Stimulated activated CD4-positive, alpha-beta T cell treated with anti-CD3 and anti-CD28 coated beads, Interleukin-12 subunit alpha, Interleukin-12 subunit beta, amount 100 ng/mL, for 24 hours (primary cell): ENCODE measurements around the gene CDH1.
"Not testable (repeated sequence)": the region's sequence is repeated elsewhere in the genome, so short reads cannot be mapped to it uniquely, and the experiment has no call there.

Experiments
- DNase-seq, 2 experiments: peaks; one replicate each; pipeline ENCODE4 v3.0.0-alpha.2; 2020; ENCODE audit warnings: low read depth in 2 of 2

CDH1 gene

DNA sequence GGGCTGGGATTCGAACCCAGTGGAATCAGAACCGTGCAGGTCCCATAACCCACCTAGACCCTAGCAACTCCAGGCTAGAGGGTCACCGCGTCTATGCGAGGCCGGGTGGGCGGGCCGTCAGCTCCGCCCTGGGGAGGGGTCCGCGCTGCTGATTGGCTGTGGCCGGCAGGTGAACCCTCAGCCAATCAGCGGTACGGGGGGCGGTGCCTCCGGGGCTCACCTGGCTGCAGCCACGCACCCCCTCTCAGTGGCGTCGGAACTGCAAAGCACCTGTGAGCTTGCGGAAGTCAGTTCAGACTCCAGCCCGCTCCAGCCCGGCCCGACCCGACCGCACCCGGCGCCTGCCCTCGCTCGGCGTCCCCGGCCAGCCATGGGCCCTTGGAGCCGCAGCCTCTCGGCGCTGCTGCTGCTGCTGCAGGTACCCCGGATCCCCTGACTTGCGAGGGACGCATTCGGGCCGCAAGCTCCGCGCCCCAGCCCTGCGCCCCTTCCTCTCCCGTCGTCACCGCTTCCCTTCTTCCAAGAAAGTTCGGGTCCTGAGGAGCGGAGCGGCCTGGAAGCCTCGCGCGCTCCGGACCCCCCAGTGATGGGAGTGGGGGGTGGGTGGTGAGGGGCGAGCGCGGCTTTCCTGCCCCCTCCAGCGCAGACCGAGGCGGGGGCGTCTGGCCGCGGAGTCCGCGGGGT is at the start of gene CDH1:
CDH1 (plus strand) TSS at position 247 of the 684 bp plus-strand sequence; CDS start at position 371, 124 bp downstream.
- no peak for DNase-seq

DNA sequence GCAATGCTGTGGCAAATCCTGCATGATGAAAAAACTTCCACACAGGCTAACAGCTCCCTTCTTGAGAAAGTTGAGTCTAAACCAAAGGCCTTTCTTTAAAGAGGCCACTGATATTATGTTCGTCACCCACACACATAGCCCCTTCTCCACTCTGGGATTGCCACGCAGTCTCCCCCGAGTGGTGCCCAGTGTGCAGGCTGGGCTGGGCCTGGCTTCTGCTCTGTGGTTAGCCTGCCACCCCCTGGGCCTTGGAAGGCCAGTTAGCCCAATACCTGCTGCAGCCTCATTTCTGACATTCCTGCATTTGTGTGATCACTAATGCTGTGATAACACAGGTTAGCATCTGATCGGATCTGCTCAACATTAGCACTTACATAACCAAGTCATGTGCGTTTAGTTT is 47.2 kb upstream of the CDH1 start:
- DNase-seq = no peak

DNA sequence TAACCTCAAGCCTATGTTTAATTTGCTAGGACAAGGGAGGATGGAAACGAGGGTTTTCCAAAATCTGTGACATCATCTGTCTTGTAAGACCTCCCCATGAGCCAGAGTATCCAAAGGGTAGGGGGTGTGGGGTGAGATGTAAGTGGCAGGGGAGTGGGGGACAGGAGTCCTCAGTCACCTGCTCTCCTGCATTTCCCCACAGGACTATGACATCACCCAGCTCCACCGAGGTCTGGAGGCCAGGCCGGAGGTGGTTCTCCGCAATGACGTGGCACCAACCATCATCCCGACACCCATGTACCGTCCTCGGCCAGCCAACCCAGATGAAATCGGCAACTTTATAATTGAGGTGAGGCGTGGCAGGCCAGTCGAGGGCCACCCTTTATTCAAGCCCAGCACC is 41.5 kb upstream of the CDH1 start:
- no peak for DNase-seq

DNA sequence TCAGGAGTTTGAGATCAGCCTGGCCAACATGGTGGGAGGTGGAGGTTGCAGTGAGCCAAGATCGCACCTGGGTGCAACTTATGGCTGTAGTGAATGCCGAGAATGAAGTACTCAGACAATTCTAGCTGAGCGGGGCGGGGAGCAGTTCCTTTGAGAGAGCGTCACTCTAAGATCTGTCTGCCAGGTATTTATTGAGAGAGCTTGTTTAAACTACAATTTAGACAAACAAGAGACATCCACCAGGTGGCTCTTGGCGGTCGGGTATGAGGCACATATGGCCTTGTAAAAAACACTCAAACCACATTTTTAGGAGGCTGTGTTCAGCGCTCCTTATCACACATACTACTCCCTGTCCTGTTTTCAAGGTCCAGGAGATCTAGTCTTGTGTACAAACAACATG is 40.6 kb upstream of the CDH1 start:
- no peak for DNase-seq

DNA sequence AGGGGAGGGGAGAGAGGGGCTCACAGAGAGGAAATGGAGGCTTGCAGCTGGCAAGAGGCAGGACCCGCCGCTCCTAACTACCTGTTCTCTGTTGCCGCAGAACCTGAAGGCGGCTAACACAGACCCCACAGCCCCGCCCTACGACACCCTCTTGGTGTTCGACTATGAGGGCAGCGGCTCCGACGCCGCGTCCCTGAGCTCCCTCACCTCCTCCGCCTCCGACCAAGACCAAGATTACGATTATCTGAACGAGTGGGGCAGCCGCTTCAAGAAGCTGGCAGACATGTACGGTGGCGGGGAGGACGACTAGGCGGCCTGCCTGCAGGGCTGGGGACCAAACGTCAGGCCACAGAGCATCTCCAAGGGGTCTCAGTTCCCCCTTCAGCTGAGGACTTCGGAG is 39.0 kb upstream of the CDH1 start:
- no peak for DNase-seq

DNA sequence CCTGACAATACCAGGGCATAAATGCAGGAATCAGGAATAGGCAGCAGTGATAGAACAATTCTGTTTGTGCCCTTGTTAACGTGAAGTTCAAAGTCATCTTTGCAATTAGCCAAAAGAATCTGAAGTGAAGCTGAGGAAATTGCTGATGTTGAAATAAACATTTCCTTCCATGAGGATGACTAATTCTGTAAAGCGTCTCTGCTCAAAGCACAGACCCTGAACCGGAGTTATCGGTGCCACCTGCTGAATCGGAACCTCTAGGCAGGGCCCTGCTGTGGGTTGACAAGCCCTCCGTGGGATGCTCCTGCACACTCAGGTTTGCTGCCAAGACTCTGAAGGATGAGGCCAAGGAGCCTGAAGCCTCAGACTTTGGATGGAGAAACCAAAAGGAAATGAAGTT is 37.0 kb upstream of the CDH1 start:
- no peak for DNase-seq

DNA sequence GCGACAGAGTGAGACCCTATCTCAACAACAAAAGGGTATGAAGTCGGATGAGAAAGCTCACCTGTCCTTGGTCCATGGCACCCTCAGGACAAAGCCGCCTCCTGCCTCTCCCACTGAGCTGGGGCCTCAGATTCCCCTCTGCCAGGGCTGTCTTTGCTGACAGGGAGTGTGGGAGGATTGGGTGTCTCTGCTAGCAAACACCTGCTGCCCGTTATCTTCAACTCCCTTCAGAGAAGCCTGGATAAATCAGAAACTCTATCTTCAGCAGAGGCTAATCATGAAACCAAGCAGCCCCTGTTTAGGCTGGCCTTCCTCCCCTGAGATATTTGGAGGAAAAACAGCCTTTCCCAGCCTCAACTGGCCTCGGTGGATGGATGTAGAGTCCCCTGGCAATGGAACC is 36.3 kb upstream of the CDH1 start:
- no peak for DNase-seq

DNA sequence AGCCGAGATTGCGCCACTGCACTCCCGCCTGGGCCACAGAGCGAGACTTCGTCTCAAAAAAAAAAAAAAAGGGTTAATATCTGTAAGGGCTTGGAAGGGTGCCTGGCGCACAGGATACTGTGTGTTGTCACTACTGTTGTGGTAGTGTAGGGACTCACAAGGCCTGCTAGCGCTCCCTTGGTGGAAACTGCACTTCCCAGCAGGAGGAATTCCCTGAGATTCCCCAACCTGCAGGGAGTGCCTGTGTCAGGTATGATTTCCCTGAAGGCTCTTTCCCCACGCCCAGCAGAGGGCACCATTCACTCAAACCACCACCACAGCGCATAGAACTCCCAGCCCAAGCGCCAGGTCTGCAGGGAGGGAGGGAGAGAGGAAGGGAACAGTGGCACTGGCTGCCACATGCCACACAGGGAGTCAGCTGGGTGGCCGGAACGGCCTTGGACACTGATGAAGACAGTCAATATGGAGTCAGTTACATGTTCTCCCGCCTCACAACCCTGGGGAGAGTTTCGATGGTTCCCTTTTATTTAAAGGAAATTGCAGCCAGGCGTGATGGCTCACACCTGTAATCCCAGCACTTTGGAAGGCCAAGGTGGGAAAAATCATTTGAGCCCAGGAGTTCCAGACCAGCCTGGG is 32.7 kb upstream of the CDH1 start:
- DNase-seq = peak; percentile 47 to 67

DNA sequence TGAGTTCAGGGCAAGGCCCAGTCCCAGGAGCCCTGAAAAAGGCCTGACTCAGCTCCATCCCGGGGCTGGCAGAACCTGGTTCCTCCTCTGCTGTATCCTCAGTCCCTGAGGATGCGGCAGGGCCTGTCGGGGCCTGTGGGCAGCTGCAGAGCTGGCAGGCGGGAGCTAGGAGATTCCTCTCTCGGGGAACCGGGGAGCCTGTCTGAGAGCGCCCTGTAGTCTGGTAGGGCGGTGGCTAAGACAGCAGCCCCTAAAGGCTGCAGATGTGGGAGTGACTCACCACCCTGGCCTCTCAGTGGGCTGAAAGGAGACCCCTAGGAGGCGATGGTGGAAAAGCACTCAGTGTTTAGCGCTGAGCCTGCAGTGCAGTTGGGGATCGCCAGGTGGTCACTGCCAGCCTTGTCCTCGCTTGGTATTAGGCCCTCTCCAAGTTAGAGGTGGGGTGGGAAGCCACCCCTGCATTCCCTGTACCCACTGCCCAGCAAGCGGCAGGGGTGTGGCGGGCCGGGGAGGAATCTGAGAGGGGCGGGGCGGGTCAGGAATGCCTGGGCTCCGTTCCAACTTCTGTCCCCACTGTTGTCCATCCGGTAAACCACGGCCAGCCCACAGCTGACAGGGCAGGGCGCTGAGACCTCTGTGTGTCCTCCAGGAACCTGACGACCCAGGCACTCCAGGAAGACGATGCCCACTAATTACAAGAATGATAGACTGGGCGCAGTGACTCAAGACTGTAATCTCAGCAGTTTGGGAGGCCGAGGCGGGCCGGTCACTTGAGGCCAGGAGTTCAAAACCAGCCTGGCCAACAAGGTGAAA is 29.5 kb upstream of the CDH1 start:
- no peak for DNase-seq

DNA sequence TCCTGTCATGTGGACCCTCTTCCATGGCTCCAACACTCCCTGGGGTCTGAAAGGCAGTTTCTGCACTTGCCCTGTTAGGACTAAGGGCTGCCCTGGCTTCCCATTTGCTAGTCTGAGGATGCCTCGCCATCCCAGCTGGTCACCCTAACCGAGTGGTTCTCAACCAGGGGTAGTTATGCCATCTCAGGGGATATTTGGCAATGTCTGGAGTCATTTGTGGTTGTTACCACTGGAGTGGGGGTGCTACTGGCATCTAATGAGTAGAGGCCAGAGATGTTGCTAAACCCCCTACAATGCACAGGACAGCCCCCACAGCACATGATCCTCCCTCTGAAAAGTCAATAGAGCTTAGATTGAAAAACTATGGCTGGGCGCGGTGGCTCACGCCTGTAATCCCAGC is 26.9 kb upstream of the CDH1 start:
- DNase-seq = no peak

DNA sequence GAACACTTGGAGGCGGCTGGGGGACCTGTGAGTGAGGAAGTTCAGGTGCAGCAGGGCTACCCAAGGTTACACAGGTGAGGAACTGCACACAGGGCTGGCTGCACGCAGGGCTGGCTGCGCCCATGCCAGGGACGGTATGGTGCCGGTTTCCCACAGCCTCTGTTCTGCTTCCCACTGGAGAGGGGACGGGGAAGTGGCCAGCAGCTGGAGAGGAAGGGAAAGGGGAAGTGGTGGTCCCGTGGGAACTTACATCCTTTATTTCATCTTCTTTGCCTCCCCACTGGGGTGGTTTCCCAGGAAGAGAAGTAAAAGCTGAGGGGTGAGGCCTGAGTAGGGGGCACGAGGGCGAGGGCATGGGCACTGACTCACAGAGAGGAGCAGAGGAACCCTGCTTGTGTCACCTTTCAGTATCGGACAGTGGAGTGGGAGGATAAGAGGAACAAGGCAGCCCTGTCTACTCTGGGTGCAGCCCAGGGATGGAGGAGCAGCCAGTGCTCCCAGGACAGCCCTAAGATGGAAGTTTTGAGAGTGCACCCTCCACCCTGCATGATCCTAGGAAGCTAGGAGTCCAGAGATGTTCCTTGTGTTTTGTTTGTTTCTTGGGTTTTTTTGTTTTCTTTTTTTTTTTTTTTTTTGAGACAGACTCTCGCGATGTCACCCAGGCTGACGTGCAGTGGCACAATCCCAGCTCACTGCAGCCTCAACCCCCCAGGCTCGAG is 25.5 kb upstream of the CDH1 start:
- DNase-seq = no peak

DNA sequence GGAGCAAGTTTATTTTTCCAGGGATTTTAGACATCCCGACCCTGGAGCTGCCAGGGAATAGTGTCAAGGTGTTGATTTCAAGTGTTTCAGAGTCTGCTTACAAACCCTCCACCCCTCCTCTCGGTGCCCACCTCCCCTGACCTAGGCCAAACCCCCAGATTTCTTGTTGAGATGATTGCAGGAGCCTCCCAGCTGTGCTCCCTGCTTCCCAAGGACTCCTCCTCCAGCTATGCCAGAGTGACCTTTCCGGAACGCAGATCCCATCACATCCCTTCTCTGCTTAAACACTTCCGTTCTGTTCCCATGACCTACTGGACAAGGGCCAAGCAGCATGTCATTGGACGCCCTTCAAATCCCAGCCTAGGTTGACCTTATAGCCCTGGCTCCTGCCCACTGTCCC is 23.7 kb upstream of the CDH1 start:
- no peak for DNase-seq

DNA sequence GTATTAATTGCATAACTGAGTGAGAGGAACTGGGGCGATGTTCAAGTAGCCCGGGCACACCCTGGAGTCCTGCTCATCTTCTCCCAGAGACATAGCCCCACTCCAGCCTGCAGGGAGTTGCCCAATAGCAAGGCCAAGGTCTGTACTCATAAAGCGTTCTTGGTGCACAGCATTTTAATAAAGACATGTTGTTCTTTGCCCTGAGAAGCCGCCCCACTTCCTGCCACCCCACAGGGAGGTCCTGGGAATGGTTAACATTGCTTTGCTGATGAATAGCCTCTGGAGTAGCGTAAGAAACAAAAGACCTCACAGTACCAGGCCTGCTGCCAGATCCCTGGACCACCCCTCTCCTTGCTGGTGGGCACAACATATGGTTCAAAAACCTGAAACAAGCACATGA is 21.6 kb upstream of the CDH1 start:
- no peak for DNase-seq

DNA sequence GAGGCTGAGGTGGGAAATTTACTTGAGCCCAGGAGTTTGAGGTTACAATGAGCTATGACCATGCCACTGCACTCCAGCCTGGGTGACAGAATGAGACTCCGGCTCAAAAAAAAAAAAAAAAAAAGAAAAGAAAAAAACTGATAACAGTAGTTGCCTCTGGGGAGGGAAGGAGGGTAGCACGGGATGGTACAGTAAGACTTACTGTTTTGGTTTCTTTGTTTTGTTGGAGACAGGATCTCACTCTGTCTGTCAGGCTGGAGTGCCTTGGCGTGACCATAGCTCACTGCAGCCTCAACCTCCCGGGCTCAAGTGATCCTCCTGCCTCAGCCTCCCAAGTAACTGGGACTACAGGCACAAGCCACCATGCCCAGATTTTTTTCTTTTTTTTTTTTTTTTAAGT is 20.6 kb upstream of the CDH1 start:
- not testable (repeated sequence) for DNase-seq

DNA sequence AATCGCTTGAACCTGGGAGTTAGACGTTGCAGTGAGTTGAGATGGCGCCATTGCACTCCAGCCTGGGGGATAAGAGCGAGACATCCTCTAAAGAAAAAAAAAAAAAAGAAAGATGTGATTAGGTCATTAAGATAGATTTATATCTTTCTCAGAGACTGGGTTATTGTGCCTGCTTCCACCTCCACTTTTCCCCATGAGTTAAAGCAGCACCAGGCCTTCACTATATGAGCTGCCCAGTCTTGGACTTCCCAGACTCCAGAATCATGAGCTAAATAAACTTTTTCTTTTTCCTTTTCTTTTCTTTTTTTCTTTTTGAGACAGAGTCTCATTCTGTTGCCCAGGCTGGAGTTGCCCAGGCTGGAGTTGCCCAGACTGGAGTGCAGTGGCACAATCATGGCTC is 19.4 kb upstream of the CDH1 start:
- no peak for DNase-seq

DNA sequence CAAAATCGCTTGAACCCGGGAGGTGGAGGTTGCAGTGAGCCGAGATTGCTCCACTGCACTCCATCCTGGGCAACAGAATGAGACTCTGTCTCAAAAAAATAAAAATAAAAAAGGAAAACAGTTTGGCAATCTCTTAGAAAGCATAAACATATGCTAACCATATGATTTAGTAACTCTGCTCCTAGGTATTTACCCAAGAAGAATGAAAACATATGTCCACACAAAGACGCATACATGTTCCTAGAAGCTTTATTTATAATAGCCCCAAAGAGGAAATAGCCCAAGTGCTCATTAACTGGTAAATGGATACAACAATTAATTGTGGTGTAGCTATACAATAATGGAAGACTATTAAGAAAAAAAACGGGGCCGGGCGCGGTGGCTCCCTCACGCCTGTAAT is 18.5 kb upstream of the CDH1 start:
- no peak for DNase-seq

DNA sequence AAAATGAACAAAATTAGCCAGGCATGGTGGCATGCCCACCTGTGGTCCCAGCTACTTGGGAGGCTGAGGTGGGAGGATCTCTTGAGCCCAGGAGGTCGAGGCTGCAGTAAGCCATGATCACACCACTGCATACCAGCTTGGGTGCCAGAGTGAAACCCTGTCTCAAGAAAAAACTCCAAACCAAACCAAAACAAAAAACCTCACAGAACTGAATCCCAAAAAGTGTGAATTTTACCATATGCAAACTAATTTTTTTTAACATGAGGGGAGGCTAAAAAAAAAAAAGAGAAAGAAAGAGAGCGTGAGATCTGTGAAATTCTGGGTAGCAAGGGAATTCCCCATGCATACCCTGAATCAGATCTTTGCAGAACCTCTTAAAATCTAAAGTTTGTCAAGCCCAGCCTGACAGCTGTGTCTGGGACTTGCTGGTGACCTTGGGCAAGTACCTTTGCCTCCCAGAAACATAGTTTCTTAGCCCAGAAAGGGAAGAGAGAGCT is 17.1 kb upstream of the CDH1 start:
- DNase-seq = peak in 1 of 2 experiments; percentile 18

DNA sequence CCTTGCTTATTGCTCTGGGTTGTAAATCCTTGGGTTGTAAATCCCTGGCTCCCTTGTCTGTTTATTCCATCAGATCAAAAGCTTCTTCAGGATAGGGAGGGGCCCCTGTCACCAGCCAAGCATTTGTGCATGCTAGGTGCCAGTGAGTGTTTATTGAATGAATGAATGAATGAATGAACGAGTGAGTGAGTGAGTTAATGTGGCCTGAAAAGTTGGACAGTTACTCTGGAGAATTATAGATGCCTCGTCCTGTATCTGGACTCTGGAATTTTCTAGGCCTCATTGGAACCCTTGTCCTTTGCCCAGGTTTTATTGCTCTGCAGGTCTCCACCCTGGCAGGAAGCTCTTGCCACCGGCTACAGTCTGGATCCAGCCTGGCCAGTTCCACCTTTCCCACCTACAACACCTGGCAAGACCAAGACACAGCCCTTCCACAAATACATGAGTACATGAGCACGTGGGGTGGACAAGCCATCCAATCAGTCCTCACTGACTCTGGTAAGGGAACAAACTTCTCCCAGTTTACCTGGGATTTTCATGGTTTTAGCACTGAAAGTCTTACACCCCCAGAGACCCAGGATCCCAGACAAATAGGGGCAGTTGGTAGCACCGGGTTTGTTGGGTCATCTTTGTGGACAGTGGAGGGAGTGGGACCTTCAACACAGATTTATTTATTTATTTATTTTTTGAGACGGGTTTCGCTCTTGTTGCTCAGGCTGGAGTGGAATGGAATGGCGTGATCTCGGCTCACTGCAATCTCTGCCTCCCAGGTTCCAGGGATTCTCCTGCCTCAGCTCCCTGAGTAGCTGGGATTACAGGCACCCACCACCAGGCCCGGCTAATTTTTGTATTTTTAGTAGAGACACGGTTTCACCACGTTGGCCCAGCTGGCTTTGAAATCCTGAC is 14.7 kb upstream of the CDH1 start:
- DNase-seq = no peak

DNA sequence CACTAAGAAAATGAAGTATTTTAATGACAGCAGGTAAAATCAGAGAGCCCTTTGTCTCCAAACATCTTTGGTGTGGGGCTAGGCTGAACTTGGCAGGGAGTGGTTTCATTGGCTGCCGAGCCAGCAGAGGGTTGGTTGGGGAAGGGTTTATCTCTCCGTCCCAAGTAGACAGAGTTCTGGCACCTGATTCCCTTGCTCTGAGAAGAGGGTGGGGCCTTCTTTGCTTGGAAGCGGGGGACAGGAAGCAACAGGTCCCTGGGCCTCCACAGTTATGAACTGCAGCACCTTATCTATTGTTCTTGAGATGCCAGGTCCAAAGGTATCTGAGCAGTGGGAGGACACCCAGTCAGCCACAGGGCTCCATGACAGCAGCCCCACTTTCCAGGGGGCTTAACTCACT is 12.3 kb upstream of the CDH1 start:
- DNase-seq = no peak

DNA sequence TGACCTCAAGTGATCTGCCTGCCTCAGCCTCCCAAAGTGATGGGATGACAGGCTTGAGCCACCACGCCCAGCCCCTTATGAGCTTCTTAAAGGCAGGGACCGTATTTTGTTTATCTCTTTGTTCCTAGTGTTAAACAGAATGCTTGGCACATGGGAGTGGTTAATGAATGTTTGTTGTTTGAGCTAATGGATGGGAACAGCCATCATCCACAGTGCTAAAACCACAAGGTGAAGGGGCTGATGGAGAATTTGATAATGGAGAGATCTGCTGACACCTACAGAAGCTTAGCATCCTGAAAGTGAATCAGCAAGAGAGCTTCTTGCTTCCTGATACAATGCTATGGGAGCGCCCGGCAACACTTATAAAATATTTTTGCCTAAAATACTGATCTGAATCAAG is 8.6 kb upstream of the CDH1 start:
- DNase-seq = no peak

DNA sequence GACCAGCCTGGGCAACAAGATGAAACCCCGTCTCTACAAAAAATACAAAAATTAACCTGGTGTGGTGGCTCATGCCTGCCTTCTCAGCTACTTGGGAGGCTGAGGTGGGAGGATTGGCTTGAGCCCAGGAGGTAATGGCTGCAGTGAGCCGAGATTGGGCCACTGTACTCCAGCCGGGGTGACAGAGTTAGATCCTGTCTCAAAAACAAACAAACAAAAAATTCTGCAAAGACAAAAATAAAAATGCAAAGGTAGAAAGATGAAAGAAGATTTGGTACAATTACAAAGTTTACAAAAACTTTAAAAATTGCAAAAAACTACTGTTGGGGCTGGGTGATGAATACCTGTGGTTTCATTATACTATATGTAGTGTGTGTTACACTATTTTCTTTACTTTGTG is 5.5 kb upstream of the CDH1 start:
- no peak for DNase-seq
